Lower lobe of right lung (tissue), 2 donors: ENCODE results near the gene CAPNS1. TPM values are rescaled to one million over a fixed set of nuclear protein-coding genes. Genes with fewer than 3 reads are reported as not detected.
"Not testable (repeated sequence)": the region's sequence is repeated elsewhere in the genome, so short reads cannot be mapped to it uniquely, and the experiment has no call there.

Experiments
- ATAC-seq, 2 donors: fragments of 200-7000 bp; cut with Tn5 transposase; one replicate each; pipeline ENCODE4 v1.9.1; 2020 to 2022; ENCODE audit warnings: mild to moderate bottlenecking in 2 of 2, moderate library complexity in 2 of 2
- DNase-seq: peaks from one replicate; pipeline ENCODE4 v3.0.0-alpha.2; 2020
- H3K27ac ChIP-seq: fragments of 200-600 bp; one replicate; pipeline ENCODE4 v1.8.0; 2022
- H3K27me3 ChIP-seq: fragments of 200-600 bp; one replicate; pipeline ENCODE4 v1.8.0; 2022; ENCODE audit warnings: low read depth
- H3K36me3 ChIP-seq: fragments of 200-600 bp; one replicate; pipeline ENCODE4 v1.8.0; 2022; ENCODE audit warnings: mild to moderate bottlenecking
- H3K4me1 ChIP-seq: fragments of 200-600 bp; one replicate; pipeline ENCODE4 v1.8.0; 2022
- H3K4me3 ChIP-seq: fragments of 200-600 bp; one replicate; pipeline ENCODE4 v1.8.0; 2022; ENCODE audit warnings: mild to moderate bottlenecking
- H3K9me3 ChIP-seq: fragments of 200-600 bp; one replicate; pipeline ENCODE4 v1.8.0; 2022
- CTCF ChIP-seq: fragments of 200-600 bp; IDR thresholded peaks from one replicate; pipeline ENCODE4 v1.8.0; 2022; ENCODE audit warnings: antibody characterized with exemption, mild to moderate bottlenecking
- intact Hi-C: fragments of 100-400 bp; cut with DNase I; formaldehyde crosslinking; loops from one replicate; pipeline ENCODE4 v1.11.0; 2022
- total RNA-seq: library from RNA; stranded (reverse); fragmentation: NEBNext Ultra II Directional; extraction: Animal tissue kit (Norgen Biotek cat#: 25700); gene quantifications from one replicate; pipeline ENCODE4 v1.2.1, GENCODE V29; 2021
- donor health status: DM: no; HTN: yes; CAD: no; lungs with severe emphysema.

The CAPNS1 gene
- total RNA-seq, 1 donor from 2014 or later = 584 TPM

GRCh38 chr19:36153126-36153525 lies 13.3 kb downstream of the CAPNS1 start:
- Histone ChIP-seq H3K36me3 (peaks cover 33% of the 10 kb centered on the region), H3K27me3 (no peaks in the 10 kb centered on the region), H3K4me3 (peak overlapping the region; percentile 63), H3K4me1 (peaks cover 19% of the 10 kb centered on the region), H3K9me3 (no peaks in the 10 kb centered on the region), H3K27ac (peak overlapping the region; percentile 94)
- intact Hi-C loops = no loop called here
- no peak for TF ChIP-seq CTCF
- DNase-seq = no peak
- no peak for ATAC-seq

GRCh38 chr19:36160821-36161596 lies 21.1 kb downstream of the CAPNS1 start:
- intact Hi-C loops = no loop called here

GRCh38 chr19:36163813-36164212 lies 23.9 kb downstream of the CAPNS1 start:
- no peak for ATAC-seq

More at GRCh38 chr19:36160821-36161596, 21.1 kb downstream of the CAPNS1 start:
- Histone ChIP-seq H3K9me3 (no peaks in the 10 kb centered on the region), H3K27ac (no peak overlapping the region), H3K27me3 (no peaks in the 10 kb centered on the region), H3K4me1 (no peaks in the 10 kb centered on the region), H3K4me3 (no peak overlapping the region), H3K36me3 (peaks cover 6% of the 10 kb centered on the region)
- TF ChIP-seq CTCF = no peak
- ATAC-seq (no peak), DNase-seq (no peak)

GRCh38 chr19:36169084-36169760 lies 29.4 kb downstream of the CAPNS1 start:
- peak in 1 of 2 donors; percentile 50 for ATAC-seq
- H3K9me3 ChIP-seq = no peaks in the 10 kb centered on the region
- H3K27ac ChIP-seq = peak overlapping the region; percentile 80
- no peak for TF ChIP-seq CTCF
- no peaks in the 10 kb centered on the region for H3K27me3 ChIP-seq
- H3K4me1 ChIP-seq = peaks cover 8% of the 10 kb centered on the region
- no peak overlapping the region for H3K4me3 ChIP-seq
- H3K36me3 ChIP-seq = peaks cover 5% of the 10 kb centered on the region
- no peak for DNase-seq
- intact Hi-C loops = loop anchor here (5.0 kb wide), 1 partner anchor 42 kb away; no protein-coding TSS in a partner anchor

More at GRCh38 chr19:36163813-36164212, 23.9 kb downstream of the CAPNS1 start:
- Histone ChIP-seq H3K9me3 (no peaks in the 10 kb centered on the region), H3K4me1 (no peaks in the 10 kb centered on the region), H3K4me3 (no peak overlapping the region), H3K27ac (no peak overlapping the region), H3K27me3 (no peaks in the 10 kb centered on the region), H3K36me3 (peaks cover 11% of the 10 kb centered on the region)
- DNase-seq = no peak
- no peak for TF ChIP-seq CTCF
- intact Hi-C loops = no loop called here

GRCh38 chr19:36172852-36173251 lies 33.0 kb downstream of the CAPNS1 start:
- H3K9me3 ChIP-seq = no peaks in the 10 kb centered on the region
- no peak overlapping the region for H3K4me3 ChIP-seq
- no peak for TF ChIP-seq CTCF
- ATAC-seq = no peak
- no peaks in the 10 kb centered on the region for H3K27me3 ChIP-seq
- intact Hi-C loops = no loop called here
- peaks cover 8% of the 10 kb centered on the region for H3K4me1 ChIP-seq
- H3K36me3 ChIP-seq = no peaks in the 10 kb centered on the region
- H3K27ac ChIP-seq = no peak overlapping the region
- DNase-seq = no peak

DNA sequence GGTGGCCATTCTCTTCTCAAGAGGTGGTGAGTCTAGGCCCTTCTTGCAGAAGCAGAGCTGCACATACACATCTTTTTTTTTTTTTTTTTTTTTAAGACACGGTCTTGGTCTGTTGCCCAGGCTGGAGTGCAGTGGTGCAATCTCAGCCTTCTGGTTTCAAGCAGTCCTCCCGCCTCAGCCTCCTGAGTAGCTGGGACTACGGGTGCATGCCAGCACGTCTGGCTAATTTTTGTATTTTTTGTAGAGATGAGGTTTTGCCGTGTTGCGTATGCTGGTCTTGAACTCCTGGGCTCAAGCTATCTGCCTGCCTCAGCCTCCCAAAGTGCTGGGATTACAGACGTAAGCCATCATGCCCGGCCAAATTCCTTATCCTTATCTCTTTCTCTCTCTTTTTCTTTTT lies 34.0 kb downstream of the CAPNS1 start:
- ATAC-seq, H3K36me3 ChIP-seq, H3K27me3 ChIP-seq, H3K4me3 ChIP-seq, H3K27ac ChIP-seq, intact Hi-C loops, H3K4me1 ChIP-seq, H3K9me3 ChIP-seq, DNase-seq: not testable (repeated sequence)

DNA sequence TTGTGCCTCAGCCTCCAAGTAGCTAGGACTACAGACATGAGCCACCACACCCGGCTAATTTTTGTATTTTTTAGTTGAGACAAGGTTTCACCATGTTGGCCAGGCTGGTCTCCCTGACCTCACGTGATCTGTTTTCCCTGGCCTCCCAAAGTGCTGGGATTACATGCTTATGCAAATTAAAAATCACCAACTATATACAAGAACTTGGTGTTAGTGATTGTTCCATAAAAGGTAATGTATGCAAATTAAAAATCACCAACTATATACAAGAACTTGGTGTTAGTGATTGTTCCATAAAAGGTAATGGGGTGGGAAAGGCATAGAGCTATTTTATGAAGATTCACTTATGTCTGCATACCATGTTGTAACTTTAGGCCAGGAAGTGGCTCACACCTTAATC lies 39.2 kb downstream of the CAPNS1 start:
- H3K4me3 ChIP-seq, intact Hi-C loops, H3K27ac ChIP-seq, H3K27me3 ChIP-seq, H3K9me3 ChIP-seq, DNase-seq, H3K4me1 ChIP-seq, ATAC-seq: not testable (repeated sequence)
- H3K36me3 ChIP-seq = peaks cover 15% of the 10 kb centered on the region
